NCI-H1092 (cell line): ENCODE measurements around the gene MLXIPL.
"Not testable (repeated sequence)": the region's sequence is repeated elsewhere in the genome, so short reads cannot be mapped to it uniquely, and the experiment has no call there.

Source experiments
- DNase-seq: peaks from one replicate; lab custom pipeline; 2025; lab: John Stamatoyannopoulos, UW

Gene MLXIPL

GRCh38 chr7:73646785-73647724 is 22.7 kb upstream of the MLXIPL start:
- no peak for DNase-seq

GRCh38 chr7:73645643-73646174 is 21.4 kb upstream of the MLXIPL start:
- no peak for DNase-seq

DNA sequence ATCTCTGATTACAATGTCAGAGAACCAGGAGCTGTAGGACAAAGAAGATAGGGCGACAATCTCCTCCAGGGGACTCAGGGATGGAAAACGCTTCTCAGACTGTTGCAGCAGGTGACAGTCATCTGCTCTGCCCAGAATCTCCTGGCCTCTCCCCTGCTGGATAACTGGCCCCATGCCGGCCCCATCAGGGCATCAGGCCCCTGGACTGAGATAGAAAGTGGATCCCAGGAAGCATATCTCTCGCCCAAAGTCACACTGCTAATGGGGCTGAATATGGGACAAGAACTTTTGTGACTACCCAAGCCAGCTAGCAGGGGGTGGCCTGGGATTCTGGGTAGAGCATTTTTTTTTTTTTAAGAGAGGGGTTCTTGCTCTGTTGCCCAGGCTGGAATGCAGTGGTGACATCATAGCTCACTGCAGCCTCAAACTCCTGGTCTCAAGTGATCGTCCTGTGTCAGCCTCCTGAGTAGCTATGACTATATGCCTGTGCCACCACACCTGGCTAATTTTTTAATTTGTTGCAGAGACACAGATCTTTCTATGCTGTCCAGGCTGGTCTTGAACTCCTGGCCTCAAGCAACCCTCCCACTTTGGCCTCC is 20.5 kb upstream of the MLXIPL start:
- DNase-seq: no peak

GRCh38 chr7:73642834-73643233 is 18.5 kb upstream of the MLXIPL start:
- DNase-seq: no peak

DNA sequence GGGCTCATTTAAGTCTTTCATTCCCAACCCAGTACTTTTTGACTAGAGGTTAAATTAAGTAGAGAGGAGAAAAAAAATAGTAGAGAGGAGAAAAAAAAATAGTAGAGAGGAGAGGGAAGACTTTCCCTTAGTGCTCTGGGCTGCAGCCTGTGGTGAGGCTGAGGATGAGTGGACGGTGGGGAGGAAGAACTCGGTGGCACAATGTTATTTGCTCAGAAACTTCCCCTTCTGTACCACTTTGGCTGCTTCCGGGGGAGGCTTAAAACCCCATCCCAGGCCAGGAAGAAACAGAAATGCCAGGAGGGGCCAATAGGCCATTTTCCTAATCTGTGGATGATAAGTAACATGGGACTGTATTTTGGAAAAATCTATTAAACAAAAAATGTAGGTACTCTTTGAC is 14.6 kb upstream of the MLXIPL start:
- no peak for DNase-seq

DNA sequence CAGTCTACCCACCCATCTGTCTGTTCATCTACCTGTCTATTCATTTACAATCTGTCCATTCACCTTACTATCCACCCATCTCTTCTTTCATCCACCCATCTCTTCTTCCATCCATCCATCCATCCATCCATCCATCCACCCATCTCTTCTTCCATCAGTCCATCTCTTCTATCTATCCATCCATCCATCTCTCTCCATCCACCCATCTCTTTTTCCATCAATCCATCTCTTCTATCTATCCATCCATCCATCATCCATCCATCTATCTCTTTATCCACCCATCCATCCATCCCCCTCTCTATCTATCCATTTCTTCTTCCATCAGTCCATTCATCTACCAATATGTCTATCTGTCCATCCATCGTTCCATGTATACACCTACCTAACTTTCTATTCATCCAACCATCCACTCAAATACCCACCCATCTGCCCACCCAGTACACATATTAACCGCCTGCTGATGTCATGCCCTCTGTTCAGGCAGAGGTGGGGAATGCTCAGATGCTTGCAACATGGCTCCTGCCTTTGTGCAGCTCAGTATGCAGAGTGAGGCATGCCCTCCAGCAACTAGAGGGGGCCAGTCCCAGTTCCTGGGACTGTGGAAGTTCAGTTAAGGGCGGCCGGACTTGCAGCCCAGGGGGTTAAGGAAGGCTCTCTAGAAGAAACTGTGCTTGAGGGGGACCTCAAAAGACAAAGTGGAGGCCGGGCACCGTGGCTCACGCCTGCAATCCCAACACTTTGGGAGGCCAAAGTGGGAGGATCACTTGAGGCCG is 11.3 kb upstream of the MLXIPL start:
- no peak for DNase-seq

- DNase-seq: no peak
Measured at GRCh38 chr7:73633844-73634243, 9.5 kb upstream of the MLXIPL start.

DNA sequence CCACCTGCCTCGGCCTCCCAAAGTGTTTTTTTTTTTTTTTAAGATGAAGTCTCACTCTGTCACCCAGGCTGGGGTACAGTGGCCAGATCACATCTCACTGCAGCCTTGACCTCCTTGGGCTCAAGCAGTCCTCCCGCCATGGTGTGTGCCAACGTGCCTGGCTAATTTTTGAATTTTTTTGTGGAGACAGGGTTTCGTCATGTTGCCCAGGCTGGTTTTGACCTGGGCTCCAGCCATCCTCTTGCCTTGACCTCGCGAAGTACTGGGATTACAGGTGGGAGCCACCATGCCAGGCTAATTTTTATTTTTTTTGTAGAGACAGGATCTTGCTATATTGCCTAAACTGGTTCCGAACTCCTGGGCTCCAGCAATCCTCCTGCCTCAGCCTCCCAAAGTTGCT is 9.0 kb upstream of the MLXIPL start:
- DNase-seq: no peak

GRCh38 chr7:73631558-73631957 is 7.2 kb upstream of the MLXIPL start:
- DNase-seq: no peak

GRCh38 chr7:73628504-73628903 is 4.2 kb upstream of the MLXIPL start:
- DNase-seq: no peak

DNA sequence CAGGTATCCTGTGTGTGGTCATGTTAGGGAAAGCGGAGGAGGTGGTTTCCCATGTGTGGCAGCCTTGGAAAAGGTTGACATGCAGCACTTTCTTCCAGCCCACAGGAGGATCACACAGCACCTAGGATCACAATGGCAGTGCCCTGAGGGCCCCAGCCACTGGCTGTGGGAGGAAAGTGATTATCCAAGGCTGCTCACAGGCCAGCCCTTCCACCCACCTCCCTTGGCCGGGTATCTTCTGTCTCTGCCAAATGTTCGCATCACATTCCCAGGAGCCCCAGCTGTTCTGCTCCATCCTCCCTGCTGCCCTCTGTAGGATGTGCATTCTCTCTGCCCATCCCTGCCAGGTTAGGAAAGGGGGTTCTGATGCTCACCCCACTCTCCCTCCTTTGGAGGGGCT is 2.5 kb upstream of the MLXIPL start:
- no peak for DNase-seq

GRCh38 chr7:73625276-73625675 is 954 bp upstream of the MLXIPL start:
- no peak for DNase-seq

DNA sequence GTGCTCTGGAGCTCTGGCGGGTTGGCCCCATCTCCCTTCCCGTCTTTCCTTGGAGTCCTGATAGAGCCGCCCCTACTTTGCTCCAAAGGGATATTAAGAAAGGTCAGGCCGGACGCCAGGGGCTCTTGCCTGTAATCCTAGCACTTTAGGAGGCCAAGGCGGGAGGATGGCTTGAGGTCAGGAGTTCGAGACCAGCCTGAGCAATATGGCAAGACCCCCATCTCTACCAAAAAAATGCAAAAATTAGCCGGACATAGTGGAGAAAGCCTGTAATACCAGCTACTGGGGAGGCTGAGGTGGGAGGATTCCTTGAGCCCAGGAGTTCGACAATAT is 313 bp upstream of the MLXIPL start:
- no peak for DNase-seq

DNA sequence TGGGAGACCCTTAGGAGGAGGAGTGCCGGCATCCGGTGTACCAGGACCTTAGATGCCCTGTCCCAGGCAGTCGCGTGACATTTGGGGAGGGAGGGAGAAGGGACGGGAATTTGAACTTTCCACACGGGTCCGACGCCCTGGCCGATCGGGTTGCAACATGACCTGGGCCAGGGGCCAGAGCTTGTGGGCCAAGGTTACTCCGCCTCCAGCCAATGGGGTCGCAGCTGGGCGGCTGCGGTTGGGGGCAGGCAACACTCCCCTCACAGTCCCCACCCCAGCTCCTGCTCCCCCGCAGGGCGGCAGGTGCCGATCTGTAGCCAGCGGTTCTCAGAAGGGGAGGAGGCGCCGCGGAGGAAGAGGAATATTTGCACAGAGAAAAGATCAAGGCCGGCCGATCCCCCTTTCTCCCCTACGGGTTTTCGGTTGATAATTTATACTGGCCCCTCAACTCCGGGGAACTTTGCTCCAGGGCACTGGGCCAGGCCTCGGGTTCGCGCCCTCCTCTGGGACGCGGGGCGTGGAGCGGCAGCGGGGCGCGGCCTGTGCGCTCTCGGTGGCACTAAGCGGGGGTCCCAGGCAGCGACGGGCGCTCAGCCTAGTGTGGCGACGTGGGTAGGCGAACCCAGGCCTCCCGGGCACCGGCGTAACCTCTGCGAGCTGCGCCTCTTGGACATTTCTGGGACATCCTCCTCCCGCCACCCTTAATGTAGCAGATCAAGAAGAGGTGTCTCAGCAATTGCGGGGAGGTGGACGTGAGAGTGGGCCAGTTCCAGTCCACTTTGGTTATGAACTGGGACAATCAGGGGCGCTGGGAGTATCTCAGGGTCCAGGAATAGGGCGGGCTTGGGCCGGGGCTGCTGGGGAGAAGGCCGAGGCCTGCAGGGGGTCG is 1.2 kb downstream of the MLXIPL start:
- no peak for DNase-seq

- no peak for DNase-seq
Measured at GRCh38 chr7:73622527-73622908, 1.8 kb downstream of the MLXIPL start.

- no peak for DNase-seq
Measured at GRCh38 chr7:73621168-73622063, 2.9 kb downstream of the MLXIPL start.

DNA sequence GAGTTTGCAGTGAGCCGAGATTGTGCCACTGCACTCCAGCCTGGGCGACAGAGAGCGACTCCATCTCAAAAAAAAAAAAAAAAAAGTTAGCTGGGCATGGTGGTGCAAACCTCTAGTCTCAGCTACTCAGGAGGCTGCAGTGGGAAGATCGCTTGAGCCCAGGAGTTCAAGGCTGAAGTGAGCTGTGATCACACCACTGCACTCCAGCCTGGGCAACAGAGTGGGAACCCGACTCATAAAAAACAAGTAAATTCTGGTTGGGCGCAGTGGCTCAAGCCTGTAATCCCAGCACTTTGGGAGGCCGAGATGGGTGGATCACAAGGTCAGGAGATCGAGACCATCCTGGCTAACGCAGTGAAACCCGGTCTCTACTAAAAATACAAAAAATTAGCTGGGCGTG is 4.9 kb downstream of the MLXIPL start:
- DNase-seq: not testable (repeated sequence)

DNA sequence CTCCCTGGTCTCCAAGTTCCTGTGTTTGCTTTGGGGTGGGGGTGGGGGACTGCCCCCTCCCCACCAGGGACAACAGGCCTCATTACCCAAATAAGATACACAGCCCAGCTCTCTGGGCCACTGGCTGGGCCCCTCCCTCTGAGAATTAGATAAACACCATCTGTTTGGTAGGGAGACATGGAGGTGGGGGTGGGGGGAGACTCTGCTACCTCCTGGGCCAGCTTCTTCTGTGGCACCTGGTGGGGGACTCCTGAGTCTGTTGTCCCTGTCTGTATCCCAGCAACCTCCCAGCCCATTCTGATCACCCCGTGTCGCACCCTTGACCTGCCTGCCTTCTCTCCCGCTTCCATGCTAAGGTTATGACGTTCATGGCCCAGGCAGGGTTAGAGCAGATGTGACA is 5.8 kb downstream of the MLXIPL start:
- no peak for DNase-seq

- not testable (repeated sequence) for DNase-seq
Measured at GRCh38 chr7:73617520-73617919, 6.8 kb downstream of the MLXIPL start.

DNA sequence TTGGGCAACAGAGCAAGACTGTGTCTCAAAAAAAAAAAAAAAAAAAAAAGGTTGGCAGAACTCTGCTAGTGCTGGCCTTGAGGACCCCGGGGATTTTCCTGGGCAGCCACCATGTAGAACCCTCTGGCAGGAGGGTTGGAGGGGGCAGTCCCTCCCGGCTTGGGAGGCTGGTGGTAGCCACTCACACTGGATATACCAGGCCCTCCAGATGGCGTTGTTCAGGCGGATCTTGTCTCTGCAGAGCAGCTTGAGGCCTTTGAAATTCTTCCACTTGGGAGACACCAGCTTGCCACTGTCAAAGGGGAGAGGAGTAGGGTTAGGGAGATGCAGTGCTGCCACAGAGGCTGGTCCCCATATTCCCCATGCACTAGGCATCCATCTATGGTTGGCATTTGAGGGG is 8.4 kb downstream of the MLXIPL start:
- DNase-seq: peak; percentile 18

DNA sequence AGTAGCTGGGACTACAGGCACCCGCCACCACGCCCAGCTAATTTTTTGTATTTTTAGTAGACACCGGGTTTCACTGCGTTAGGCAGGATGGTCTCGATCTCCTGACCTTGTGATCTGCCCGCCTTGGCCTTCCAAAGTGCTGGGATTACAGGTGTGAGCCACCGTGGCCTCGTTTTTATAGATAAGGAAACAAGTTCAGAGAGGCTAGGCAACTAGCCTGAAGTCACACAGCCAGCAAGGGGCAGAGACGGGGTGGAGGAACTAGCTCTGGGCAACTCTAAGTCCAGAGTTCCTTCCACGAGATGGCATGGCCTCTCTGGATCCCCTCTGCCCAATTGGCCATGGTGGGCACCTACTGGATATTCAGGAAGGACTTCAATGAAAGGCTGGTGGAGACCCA is 9.4 kb downstream of the MLXIPL start:
- DNase-seq: not testable (repeated sequence)
